Measurements from ENCODE around the gene SNX3. TPM values are rescaled to one million over a fixed set of nuclear protein-coding genes. Genes with fewer than 3 reads are reported as not detected.

The SNX3 gene
- total and polyA plus RNA-seq, 2 donors from 2014 or later = 143 to 236 TPM

DNA sequence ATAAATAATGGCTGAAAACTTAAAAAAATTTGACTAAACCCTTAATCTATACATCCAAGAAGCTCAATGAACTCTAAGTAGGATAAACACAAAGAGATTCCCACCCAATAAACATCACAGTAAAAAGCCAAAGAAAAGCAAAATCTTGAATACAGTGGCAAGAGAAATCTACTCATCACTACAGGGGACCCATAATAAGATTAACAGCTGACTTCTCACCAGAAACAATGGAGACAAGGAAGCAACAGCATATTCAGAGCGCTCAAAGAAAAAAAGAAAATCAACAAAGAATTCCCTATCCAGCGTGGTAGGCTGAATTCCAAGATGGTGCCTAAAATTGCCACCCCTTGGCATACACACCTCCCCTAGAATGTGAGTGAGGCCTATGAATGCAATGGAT is 18.6 kb downstream of the SNX3 start:
- Histone ChIP-seq H3K36me3 (ENCODE audit: control insufficient read depth in 2 of 3, insufficient read depth in 3 of 3, low read length in 3 of 3) (no peaks in the 10 kb centered on the region), H3K4me1 (ENCODE audit: control insufficient read depth in 2 of 3, insufficient read depth in 2 of 3, low read depth in 1 of 3, low read length in 3 of 3) (peaks cover 0 to 3% (median 0%) of the 10 kb centered on the region in 3 donors), H3K27me3 (ENCODE audit: control insufficient read depth, insufficient read depth, low read length) (no peaks in the 10 kb centered on the region), H3K9ac (ENCODE audit: low read length in 3 of 3) (no peak overlapping the region), H3K9me3 (ENCODE audit: control insufficient read depth in 2 of 3, insufficient read depth in 1 of 3, low read length in 3 of 3) (peaks cover 0 to 2% (median 0%) of the 10 kb centered on the region in 3 donors), H3K4me3 (ENCODE audit: low read length in 3 of 3) (no peak overlapping the region), H3K27ac (ENCODE audit: low read depth in 2 of 2, low read length in 2 of 2) (no peak overlapping the region)
- FAIRE-seq (no peak), DNase-seq (no peak)
- intact Hi-C loops (cut with DNase I) = no loop called here
- TF ChIP-seq, protein P1, sequence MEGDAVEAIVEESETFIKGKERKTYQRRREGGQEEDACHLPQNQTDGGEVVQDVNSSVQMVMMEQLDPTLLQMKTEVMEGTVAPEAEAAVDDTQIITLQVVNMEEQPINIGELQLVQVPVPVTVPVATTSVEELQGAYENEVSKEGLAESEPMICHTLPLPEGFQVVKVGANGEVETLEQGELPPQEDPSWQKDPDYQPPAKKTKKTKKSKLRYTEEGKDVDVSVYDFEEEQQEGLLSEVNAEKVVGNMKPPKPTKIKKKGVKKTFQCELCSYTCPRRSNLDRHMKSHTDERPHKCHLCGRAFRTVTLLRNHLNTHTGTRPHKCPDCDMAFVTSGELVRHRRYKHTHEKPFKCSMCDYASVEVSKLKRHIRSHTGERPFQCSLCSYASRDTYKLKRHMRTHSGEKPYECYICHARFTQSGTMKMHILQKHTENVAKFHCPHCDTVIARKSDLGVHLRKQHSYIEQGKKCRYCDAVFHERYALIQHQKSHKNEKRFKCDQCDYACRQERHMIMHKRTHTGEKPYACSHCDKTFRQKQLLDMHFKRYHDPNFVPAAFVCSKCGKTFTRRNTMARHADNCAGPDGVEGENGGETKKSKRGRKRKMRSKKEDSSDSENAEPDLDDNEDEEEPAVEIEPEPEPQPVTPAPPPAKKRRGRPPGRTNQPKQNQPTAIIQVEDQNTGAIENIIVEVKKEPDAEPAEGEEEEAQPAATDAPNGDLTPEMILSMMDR (IDR thresholded peaks at IDR 0.05; ENCODE audit: borderline replicate concordance, extremely low read depth, insufficient read depth) = no peak

DNA sequence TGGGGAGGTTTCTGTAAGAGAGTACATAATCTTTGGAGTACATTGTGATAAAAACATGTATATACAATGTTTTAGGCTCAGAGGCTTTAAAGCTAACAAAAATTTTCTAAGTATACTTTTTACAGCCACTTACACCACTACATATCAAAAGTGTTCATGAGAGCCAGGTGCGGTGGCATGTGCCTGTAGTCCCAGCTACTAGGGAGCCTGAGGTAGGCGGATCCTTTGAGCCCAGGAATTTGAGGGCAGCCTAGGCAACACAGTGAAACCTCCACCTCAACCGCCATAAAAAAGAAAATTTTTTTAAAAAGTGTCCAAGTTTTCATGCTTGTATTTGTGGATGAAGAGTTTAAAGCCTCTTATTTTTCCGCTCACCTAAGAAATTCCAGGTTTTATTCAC is 22.5 kb downstream of the SNX3 start:
- Histone ChIP-seq H3K27me3 (ENCODE audit: control insufficient read depth, insufficient read depth, low read length) (no peaks in the 10 kb centered on the region), H3K9me3 (ENCODE audit: control insufficient read depth in 2 of 3, insufficient read depth in 1 of 3, low read length in 3 of 3) (peaks cover 0 to 2% (median 0%) of the 10 kb centered on the region in 3 donors), H3K36me3 (ENCODE audit: control insufficient read depth in 2 of 3, insufficient read depth in 3 of 3, low read length in 3 of 3) (no peaks in the 10 kb centered on the region), H3K9ac (ENCODE audit: low read length in 3 of 3) (no peak overlapping the region), H3K4me1 (ENCODE audit: control insufficient read depth in 2 of 3, insufficient read depth in 2 of 3, low read depth in 1 of 3, low read length in 3 of 3) (peaks cover 0 to 3% (median 0%) of the 10 kb centered on the region in 3 donors), H3K4me3 (ENCODE audit: low read length in 3 of 3) (no peak overlapping the region), H3K27ac (ENCODE audit: low read depth in 2 of 2, low read length in 2 of 2) (no peak overlapping the region)
- FAIRE-seq (no peak), DNase-seq (no peak)
- TF ChIP-seq, protein P1 (IDR thresholded peaks at IDR 0.05; ENCODE audit: borderline replicate concordance, extremely low read depth, insufficient read depth) = no peak
- intact Hi-C loops (cut with DNase I) = no loop called here

DNA sequence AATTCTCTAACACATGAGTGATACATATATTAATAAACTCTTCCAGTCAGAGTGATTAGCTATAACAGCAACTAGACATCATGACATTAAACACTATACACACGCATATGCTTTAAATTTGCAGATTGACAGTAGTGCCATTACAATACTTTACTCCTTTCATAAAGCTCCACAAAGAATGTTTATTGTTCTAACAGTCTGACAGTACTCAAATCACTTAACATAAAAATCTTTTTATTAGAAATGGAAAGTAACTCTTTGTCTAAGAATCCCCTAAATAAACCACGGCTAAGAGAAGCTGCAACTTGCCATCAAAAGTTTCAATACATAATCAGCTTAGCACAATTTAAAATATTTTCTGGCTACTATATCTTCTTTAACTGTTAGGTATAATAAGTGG is 24.0 kb downstream of the SNX3 start:
- Histone ChIP-seq H3K9me3 (ENCODE audit: control insufficient read depth in 2 of 3, insufficient read depth in 1 of 3, low read length in 3 of 3) (no peaks in the 10 kb centered on the region), H3K27me3 (ENCODE audit: control insufficient read depth, insufficient read depth, low read length) (no peaks in the 10 kb centered on the region), H3K9ac (ENCODE audit: low read length in 3 of 3) (no peak overlapping the region), H3K4me3 (ENCODE audit: low read length in 3 of 3) (no peak overlapping the region), H3K27ac (ENCODE audit: low read depth in 2 of 2, low read length in 2 of 2) (no peak overlapping the region), H3K36me3 (ENCODE audit: control insufficient read depth in 2 of 3, insufficient read depth in 3 of 3, low read length in 3 of 3) (no peaks in the 10 kb centered on the region), H3K4me1 (ENCODE audit: control insufficient read depth in 2 of 3, insufficient read depth in 2 of 3, low read depth in 1 of 3, low read length in 3 of 3) (peaks cover 0 to 3% (median 0%) of the 10 kb centered on the region in 3 donors)
- intact Hi-C loops (cut with DNase I) = no loop called here
- TF ChIP-seq, protein P1 (IDR thresholded peaks at IDR 0.05; ENCODE audit: borderline replicate concordance, extremely low read depth, insufficient read depth) = no peak
- FAIRE-seq (no peak), DNase-seq (no peak)

DNA sequence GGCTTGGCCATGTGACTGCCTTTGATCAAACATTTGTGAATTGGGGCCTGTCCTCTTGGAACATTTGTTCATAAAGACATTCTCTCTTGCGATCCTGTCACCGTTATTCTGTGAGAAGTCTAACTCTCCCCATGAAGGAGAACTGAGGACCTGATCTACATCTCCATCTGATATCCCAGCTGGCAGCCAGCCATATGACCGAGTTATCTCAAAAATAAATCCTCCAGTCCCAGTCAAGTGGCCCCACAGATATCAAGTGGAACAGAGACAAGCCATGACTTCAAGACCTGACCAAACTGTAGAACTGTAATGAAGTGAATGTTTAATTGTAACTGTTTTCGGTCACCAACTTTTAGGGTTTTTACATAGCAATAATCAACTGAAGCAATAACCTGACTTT is 25.7 kb downstream of the SNX3 start:
- TF ChIP-seq, protein P1 (IDR thresholded peaks at IDR 0.05; ENCODE audit: borderline replicate concordance, extremely low read depth, insufficient read depth) = no peak
- no peak overlapping the region for H3K9ac ChIP-seq (ENCODE audit: low read length in 3 of 3)
- intact Hi-C loops (cut with DNase I) = no loop called here

More for the DNA sequence above, 25.7 kb downstream of the SNX3 start:
- no peak for DNase-seq
- H3K4me3 ChIP-seq (ENCODE audit: low read length in 3 of 3) = no peak overlapping the region
- H3K9me3 ChIP-seq (ENCODE audit: control insufficient read depth in 2 of 3, insufficient read depth in 1 of 3, low read length in 3 of 3) = no peaks in the 10 kb centered on the region
- no peaks in the 10 kb centered on the region for H3K4me1 ChIP-seq (ENCODE audit: control insufficient read depth in 2 of 3, insufficient read depth in 2 of 3, low read depth in 1 of 3, low read length in 3 of 3)
- no peaks in the 10 kb centered on the region for H3K27me3 ChIP-seq (ENCODE audit: control insufficient read depth, insufficient read depth, low read length)
- no peak overlapping the region for H3K27ac ChIP-seq (ENCODE audit: low read depth in 2 of 2, low read length in 2 of 2)
- no peaks in the 10 kb centered on the region for H3K36me3 ChIP-seq (ENCODE audit: control insufficient read depth in 2 of 3, insufficient read depth in 3 of 3, low read length in 3 of 3)
- FAIRE-seq = no peak

Measured in kidney (tissue), 14 donors.